ENCODE measurements around the gene AQP6.

DNA sequence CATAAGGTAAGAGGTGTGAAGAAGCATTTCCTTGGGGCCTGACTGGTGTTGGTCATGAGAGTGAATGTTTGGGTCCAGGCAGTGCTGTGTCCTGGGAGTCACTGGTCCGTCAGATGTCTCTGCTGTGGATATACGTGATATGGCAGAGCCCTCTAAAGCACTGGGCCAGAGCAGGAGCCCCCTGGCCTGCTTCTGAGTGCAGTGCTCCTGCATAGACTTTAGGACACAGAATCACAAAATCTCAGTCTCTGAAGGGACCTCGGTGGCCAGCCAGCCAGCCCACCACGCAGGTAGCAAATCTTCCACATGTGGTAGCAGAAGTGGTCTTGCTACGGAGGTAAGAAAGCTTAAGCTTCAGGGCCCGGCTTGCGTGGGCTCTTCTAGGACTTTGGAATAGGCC lies 40.7 kb upstream of the AQP6 start:
- TF ChIP-seq, protein P1, sequence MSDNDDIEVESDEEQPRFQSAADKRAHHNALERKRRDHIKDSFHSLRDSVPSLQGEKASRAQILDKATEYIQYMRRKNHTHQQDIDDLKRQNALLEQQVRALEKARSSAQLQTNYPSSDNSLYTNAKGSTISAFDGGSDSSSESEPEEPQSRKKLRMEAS (IDR thresholded peaks at IDR 0.05; ENCODE audit: low read depth) = no peak
- TF ChIP-seq POLR2AphosphoS5 (IDR thresholded peaks at IDR 0.05; ENCODE audit: low read depth, low read length) = no peak
- TF ChIP-seq TCF12 (IDR thresholded peaks at IDR 0.05) = no peak
- TF ChIP-seq, protein P2, sequence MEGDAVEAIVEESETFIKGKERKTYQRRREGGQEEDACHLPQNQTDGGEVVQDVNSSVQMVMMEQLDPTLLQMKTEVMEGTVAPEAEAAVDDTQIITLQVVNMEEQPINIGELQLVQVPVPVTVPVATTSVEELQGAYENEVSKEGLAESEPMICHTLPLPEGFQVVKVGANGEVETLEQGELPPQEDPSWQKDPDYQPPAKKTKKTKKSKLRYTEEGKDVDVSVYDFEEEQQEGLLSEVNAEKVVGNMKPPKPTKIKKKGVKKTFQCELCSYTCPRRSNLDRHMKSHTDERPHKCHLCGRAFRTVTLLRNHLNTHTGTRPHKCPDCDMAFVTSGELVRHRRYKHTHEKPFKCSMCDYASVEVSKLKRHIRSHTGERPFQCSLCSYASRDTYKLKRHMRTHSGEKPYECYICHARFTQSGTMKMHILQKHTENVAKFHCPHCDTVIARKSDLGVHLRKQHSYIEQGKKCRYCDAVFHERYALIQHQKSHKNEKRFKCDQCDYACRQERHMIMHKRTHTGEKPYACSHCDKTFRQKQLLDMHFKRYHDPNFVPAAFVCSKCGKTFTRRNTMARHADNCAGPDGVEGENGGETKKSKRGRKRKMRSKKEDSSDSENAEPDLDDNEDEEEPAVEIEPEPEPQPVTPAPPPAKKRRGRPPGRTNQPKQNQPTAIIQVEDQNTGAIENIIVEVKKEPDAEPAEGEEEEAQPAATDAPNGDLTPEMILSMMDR (IDR thresholded peaks at IDR 0.05) = no peak
- TF ChIP-seq EP300 (IDR thresholded peaks at IDR 0.05; ENCODE audit: borderline replicate concordance in 1 of 2, low read depth in 1 of 2, low read length in 1 of 2) = no peak
- no peak for TF ChIP-seq FOXJ3 (CRISPR knock-in tag; IDR thresholded peaks at IDR 0.05)
- TF ChIP-seq, protein P3, sequence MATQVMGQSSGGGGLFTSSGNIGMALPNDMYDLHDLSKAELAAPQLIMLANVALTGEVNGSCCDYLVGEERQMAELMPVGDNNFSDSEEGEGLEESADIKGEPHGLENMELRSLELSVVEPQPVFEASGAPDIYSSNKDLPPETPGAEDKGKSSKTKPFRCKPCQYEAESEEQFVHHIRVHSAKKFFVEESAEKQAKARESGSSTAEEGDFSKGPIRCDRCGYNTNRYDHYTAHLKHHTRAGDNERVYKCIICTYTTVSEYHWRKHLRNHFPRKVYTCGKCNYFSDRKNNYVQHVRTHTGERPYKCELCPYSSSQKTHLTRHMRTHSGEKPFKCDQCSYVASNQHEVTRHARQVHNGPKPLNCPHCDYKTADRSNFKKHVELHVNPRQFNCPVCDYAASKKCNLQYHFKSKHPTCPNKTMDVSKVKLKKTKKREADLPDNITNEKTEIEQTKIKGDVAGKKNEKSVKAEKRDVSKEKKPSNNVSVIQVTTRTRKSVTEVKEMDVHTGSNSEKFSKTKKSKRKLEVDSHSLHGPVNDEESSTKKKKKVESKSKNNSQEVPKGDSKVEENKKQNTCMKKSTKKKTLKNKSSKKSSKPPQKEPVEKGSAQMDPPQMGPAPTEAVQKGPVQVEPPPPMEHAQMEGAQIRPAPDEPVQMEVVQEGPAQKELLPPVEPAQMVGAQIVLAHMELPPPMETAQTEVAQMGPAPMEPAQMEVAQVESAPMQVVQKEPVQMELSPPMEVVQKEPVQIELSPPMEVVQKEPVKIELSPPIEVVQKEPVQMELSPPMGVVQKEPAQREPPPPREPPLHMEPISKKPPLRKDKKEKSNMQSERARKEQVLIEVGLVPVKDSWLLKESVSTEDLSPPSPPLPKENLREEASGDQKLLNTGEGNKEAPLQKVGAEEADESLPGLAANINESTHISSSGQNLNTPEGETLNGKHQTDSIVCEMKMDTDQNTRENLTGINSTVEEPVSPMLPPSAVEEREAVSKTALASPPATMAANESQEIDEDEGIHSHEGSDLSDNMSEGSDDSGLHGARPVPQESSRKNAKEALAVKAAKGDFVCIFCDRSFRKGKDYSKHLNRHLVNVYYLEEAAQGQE (IDR thresholded peaks at IDR 0.05; ENCODE audit: low read depth, low read length) = no peak
- TF ChIP-seq RAD21 (IDR thresholded peaks at IDR 0.05; ENCODE audit: low read length) = no peak
- TF ChIP-seq, protein P4, sequence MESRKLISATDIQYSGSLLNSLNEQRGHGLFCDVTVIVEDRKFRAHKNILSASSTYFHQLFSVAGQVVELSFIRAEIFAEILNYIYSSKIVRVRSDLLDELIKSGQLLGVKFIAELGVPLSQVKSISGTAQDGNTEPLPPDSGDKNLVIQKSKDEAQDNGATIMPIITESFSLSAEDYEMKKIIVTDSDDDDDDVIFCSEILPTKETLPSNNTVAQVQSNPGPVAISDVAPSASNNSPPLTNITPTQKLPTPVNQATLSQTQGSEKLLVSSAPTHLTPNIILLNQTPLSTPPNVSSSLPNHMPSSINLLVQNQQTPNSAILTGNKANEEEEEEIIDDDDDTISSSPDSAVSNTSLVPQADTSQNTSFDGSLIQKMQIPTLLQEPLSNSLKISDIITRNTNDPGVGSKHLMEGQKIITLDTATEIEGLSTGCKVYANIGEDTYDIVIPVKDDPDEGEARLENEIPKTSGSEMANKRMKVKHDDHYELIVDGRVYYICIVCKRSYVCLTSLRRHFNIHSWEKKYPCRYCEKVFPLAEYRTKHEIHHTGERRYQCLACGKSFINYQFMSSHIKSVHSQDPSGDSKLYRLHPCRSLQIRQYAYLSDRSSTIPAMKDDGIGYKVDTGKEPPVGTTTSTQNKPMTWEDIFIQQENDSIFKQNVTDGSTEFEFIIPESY (IDR thresholded peaks at IDR 0.05; ENCODE audit: borderline replicate concordance, low read depth) = no peak
- TF ChIP-seq CHD2 (IDR thresholded peaks at IDR 0.05; ENCODE audit: low read length, partially characterized antibody) = no peak
- TF ChIP-seq RCOR1 (IDR thresholded peaks at IDR 0.05; ENCODE audit: low read length) = no peak

Measured in SK-N-SH (cell line).